Measurements from ENCODE around the gene WDR47. TPM values are rescaled to one million over a fixed set of nuclear protein-coding genes. Genes with fewer than 3 reads are reported as not detected.

Gene WDR47
- total and polyA plus RNA-seq, 2 of the 8 experiments (the other 6 are each of a cell fraction or from before 2014, with no cell fraction given): 1.9 to 6.7 TPM

GRCh38 chr1:109027841-109028240, 14.1 kb downstream of the WDR47 start:
- Histone ChIP-seq H2BK5ac (ENCODE audit: low read depth, low read length) (no peak overlapping the region), H4K91ac (replicated peaks; ENCODE audit: insufficient read length, low read length) (no peak overlapping the region), H3K4ac (replicated peaks; ENCODE audit: insufficient read length, low read depth, low read length) (no peak overlapping the region), H3K27ac (ENCODE audit: low read depth, low read length) (no peak overlapping the region), H3K79me2 (ENCODE audit: control insufficient read depth in 1 of 2, insufficient read depth in 2 of 2, low read length in 2 of 2) (no peaks in the 10 kb centered on the region), H3K18ac (ENCODE audit: extremely low read depth, low read length) (no peak overlapping the region), H3K23me2 (ENCODE audit: low read depth, low read length) (peaks cover 2% of the 10 kb centered on the region; the same call in 1 of the 2 replicates), H3K9me3 (ENCODE audit: insufficient read depth in 2 of 2, low read depth in 1 of 2, low read length in 1 of 2) (no peaks in the 10 kb centered on the region), H4K5ac (ENCODE audit: insufficient read length, low read depth, low read length) (no peak overlapping the region), H3K9ac (replicated peaks in 1 of 4; ENCODE audit: extremely low read depth in 1 of 4, low read depth in 3 of 4, low read length in 3 of 4) (no peak overlapping the region), H2BK20ac (ENCODE audit: low read length) (no peak overlapping the region), H2BK120ac (replicated peaks; ENCODE audit: low read depth, low read length) (no peak overlapping the region), H3K56ac (replicated peaks; ENCODE audit: insufficient read length, low read depth, low read length) (no peak overlapping the region), H3K79me1 (ENCODE audit: low read depth, low read length) (no peaks in the 10 kb centered on the region), H4K20me1 (replicated peaks in 1 of 2; ENCODE audit: control insufficient read depth in 1 of 2, insufficient read depth in 2 of 2, low read length in 2 of 2) (no peaks in the 10 kb centered on the region), H3K27me3 (replicated peaks in 1 of 4; ENCODE audit: control insufficient read depth in 3 of 4, extremely low read depth in 1 of 4, insufficient read depth in 3 of 4, low read length in 3 of 4) (no peaks in the 10 kb centered on the region), H2AK5ac (ENCODE audit: low read depth, low read length) (no peak overlapping the region), H2BK15ac (ENCODE audit: low read length) (no peak overlapping the region), H3K23ac (ENCODE audit: insufficient read length) (no peak overlapping the region), H3K14ac (ENCODE audit: insufficient read length) (no peak overlapping the region), H3K4me2 (ENCODE audit: insufficient read depth in 1 of 2, low read depth in 2 of 2, low read length in 2 of 2) (no peak overlapping the region), H2AFZ (ENCODE audit: low read length) (no peak overlapping the region), H3K36me3 (ENCODE audit: control insufficient read depth in 2 of 4, insufficient read depth in 4 of 4, low read length in 3 of 4) (no peaks in the 10 kb centered on the region), H3K4me1 (replicated peaks in 1 of 4; ENCODE audit: control insufficient read depth in 3 of 4, insufficient read depth in 4 of 4, low read length in 3 of 4) (no peaks in the 10 kb centered on the region), H3K4me3 (ENCODE audit: extremely low read depth in 1 of 4, insufficient read depth in 2 of 4, low read depth in 3 of 4, low read length in 4 of 4) (no peak overlapping the region), H4K8ac (ENCODE audit: extremely low read depth, insufficient read depth, low read length) (no peak overlapping the region), H2BK12ac (ENCODE audit: low read depth, low read length) (no peak overlapping the region)
- DNase-seq (ENCODE audit: low read depth in 1 of 2, low spot score in 2 of 2) (no peak), FAIRE-seq (no peak)
- ChIA-PET CTCF (ENCODE audit: partially characterized antibody) (interaction anchor here (0.8 to 2.5 kb wide), 8 partner anchors 9 to 265 kb away, joined by 3 to 11 read pairs (median 4); a partner anchor contains a TSS), POLR2A (ENCODE audit: partially characterized antibody) (interaction anchor here (0.6 to 1.2 kb wide), 2 partner anchors 14 to 40 kb away, joined by 3 read pairs; partner anchors contain the start of gene WDR47)
- TF ChIP-seq TBP (IDR thresholded peaks at IDR 0.05; ENCODE audit: low read depth, low read length) (no peak), EZH2 (IDR thresholded peaks at IDR 0.05; ENCODE audit: low read depth, low read length, severe bottlenecking) (no peak), NRF1 (IDR thresholded peaks at IDR 0.05; ENCODE audit: low read depth, low read length) (no peak), SP4 (IDR thresholded peaks at IDR 0.05; ENCODE audit: low read length) (no peak)
